DMS 273 treated with DMSO at 0.1 percent for 48 hours (cell line): ENCODE measurements around the gene TESMIN.

ENCODE experiments used
- DNase-seq: peaks from one replicate; lab custom pipeline; 2025; lab: John Stamatoyannopoulos, UW

TESMIN gene

GRCh38 chr11:68751331-68751856, at the start of gene TESMIN:
Gene TESMIN, minus strand, starts transcription at chr11:68751520. Its CDS starts 860 bp downstream, at chr11:68750660.
- peak; percentile 2 for DNase-seq

DNA sequence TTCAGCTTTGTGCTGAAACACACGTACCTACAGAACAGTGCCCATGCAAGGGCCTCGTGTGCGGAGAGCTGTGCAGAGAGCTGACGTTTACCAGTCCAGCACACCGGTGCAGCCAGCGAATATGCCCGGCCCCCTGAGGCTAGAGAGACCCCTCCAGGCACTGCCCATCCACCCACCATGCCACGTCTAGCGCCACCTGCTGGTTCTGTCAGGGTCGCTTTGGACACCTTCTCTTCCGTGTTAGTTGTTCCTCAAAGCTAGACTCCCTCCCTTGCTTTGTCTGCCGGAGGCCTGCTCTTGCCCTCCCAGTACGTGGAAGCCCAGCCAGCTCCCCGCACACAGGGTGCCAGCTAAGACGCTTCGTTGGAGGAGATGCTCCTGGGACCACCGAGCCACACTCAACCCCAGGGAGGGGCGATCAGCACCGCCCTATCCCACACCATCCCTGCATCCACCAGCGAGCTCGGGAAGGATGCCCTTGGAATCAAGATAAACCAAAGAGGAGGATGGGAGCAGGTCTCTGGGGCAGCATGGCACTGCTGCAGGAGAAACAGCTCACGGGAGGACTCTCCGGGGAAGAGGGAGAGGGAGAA, 47.0 kb upstream of the TESMIN start:
- no peak for DNase-seq

- no peak for DNase-seq
Observed at GRCh38 chr11:68796801-68797200, 45.5 kb upstream of the TESMIN start.

GRCh38 chr11:68792400-68792966, 41.2 kb upstream of the TESMIN start:
- DNase-seq: no peak

DNA sequence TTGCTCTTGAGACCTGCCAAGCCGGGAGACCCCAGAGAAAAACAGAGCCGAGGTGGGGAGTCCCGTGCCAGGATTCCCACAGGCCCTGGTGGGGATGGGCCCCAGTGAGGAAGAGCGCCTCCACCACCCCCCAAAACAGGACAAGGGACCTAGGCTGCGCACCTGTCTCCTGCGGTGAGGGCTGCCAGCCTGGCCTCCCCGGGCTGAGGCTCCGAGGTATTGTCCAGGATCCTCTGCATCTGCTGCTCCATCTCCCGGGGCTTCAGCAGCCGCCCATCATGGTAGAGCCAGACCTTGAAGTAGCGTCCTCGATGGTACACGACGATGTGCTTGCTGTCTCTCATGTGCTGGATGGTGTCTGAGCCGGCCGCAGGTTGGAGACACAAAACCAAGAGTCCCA, 33.3 kb upstream of the TESMIN start:
- DNase-seq: no peak

DNA sequence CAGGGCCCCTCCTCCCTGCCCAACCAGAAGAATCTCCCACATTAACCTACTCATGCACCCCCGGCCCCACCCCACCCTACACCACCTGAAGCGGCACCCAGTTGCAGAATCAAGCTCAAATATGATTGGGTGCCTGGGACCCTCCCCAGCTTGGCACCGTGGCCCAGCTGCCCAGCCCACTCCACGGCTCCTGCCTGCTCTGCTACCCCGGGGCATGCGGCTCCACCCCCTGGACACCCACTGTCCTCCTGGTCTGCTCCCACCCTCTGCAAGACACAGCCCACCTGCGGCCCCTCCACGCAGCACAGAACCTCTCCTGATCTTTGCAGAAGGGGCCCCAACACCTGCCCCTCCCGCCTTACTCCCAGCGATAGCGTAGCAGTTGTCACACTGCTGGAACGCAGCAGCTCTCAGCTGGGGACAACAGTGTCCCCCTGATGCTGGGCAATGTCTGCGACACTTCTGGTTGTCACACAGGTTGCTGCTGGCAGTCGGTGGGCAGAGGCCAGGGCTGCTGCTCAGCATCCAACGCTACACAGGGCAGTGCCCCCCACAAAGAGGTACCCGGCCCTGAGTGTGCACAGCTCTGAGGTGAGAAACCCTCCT, 32.0 kb upstream of the TESMIN start:
- DNase-seq: no peak

DNA sequence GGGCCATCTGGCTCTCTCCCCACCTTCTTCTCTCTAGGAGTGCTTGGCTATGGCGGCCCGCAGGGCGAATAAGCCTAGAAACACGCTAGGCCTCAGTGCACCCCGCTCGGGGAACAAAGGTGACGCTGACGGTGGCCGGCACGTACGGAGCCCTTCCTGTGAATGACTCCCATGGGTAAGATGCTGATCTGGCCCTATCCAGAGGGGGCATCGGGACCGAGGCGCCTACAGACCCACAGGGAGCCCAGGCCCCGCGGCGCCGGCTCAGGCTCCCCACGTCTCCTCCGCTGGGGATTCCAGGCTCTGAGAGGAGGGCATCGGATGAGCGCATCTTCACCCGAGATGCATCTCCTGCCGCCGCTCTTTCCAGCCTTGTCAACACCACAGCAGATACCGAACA, 31.4 kb upstream of the TESMIN start:
- no peak for DNase-seq

DNA sequence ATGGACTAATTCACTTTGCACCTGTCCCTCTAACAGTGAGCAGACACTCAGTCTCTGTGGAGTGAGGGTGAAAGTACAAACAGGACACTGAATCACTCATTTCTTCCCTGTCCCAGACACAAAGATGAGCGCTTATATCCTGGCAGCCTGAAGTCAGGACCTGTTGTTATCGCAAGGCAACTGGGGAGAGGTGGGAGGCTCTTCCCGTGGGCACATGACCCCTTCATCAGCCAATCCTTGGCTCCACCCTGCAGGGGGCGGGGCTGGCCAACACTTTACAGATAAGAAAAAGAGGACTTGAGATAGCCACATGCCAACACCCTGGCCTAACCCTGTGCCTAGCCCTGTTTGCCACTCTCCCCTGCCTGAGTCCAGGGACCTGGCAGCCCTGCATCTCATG, 29.5 kb upstream of the TESMIN start:
- DNase-seq: no peak

- no peak for DNase-seq
Observed at GRCh38 chr11:68778205-68778604, 26.9 kb upstream of the TESMIN start.

DNA sequence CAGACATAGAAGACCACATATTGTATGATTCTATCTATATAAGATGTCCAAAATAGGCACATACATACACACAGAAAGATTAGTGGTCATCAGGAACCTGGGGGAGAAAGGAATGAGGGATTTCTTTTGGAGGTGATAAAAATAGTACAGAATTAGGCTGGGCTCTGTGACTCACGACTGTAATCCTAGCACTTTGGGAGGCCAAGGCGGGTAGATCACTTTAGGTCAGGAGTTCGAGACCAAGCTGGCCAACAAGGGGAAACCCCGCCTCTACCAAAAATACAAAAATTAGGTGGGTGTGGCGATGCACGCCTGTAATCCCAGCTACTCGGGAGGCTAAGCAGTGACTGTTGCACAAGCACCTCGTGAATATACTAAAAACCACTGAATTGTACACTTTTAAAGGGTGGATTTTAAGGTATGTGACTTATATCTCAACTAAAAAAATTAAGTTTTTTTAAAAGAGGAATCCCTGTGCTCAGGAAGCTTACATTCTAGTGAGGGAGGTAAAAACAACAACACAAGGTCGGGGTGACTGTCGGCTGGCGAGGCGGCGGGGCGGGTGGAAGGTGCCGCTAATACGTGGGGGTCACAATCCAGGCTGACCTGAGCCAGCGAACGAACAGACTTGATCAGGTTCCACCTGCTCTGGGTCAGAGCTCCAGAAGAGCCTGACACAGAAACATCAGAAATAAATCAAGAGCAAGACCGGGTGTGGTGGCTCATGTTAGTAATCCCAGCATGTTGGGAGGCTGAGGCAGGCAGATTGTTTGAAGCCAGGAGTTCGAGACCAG, 25.3 kb upstream of the TESMIN start:
- no peak for DNase-seq

- DNase-seq: no peak
Observed at GRCh38 chr11:68775951-68776388, 24.6 kb upstream of the TESMIN start.

- DNase-seq: no peak
Observed at GRCh38 chr11:68774194-68774585, 22.9 kb upstream of the TESMIN start.

DNA sequence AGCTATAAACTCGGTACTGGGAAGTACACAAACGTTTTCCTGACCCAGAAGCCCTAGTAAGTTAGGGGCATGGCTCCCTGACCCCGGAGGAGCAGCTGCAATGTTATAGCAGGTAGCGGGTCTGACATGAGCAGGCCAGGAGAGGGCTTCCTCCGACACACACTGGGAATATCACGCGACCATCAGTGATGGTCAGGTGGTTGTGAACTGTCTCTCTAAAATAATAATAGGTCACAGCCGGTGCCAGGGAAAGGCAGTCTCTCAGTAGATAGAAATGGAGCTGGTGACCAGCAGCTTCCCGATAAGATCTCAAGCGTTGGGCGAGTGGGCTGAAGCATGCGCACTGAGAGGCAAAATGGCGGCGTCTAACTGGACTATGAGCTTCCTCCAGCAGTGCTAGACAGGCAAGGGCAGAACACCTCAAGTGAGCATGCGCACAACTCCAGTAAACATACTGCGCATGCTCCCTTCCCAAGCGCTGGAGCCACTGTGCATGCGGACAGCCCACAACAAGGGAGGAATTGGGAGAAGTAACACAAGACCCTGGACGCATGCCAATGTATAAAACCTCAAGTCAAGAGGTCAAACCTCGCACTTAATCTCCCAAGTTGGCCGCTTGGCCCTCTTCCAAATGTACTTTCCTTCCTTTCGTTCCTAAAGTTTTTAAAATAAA, 22.3 kb upstream of the TESMIN start:
- no peak for DNase-seq

DNA sequence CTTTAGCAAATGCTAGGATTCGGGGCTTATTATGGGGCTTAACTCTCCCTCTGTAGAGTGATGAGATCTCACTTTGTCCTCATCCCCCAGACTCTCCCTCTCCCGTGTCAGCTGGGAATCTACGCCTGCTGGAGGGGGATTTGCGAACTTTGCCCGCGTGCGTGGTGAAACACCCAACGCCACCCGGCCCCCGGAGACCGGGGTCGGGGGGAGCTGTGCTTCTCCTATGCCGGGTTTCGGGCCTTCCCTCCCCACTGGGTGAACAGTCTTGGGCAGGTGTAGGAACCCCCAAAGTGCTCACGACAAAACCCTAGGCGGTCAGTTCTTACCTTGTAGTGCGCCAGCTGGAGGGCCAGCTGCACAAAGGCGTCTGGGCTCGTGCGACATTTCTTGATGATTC, 21.6 kb upstream of the TESMIN start:
- DNase-seq: no peak

DNA sequence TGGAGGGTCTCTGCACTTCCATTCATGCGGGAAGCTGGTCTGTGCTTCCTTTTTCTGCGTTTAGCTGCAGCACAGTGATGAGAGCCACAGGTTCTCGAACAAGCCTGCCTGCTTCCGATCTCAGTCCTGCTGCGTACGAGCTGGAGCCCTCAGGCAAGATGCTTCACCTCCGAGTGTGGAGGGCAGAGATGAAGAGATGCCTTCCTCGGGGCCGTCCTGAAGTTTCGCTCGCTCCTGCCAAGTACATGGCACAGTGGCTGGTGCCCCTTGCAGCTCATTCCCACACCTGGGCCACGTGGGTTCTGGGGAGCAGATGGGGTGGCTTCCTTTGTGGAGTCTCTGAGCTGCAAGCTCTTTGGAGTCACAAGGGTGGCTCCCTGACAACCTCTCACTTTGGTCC, 19.5 kb upstream of the TESMIN start:
- DNase-seq: no peak

DNA sequence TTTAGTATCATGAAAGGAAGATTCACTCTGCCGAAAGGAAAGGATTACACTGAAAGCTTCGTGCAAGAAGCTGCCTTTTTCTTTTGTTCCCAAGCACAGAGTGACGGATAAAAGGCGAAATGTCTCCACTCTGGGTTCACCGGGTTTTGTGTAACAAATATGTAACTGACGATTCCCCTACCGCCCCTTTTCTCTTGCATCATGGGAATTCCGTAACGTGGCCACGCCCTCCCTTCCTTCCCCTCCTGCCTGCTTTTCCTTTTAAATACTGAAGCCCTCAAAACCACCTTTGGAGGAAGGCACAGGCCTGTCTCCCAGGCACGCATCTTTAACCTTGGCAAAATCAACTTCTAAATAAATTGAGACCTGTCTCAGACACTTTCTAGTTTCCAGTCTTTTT, 16.4 kb upstream of the TESMIN start:
- no peak for DNase-seq

- no peak for DNase-seq
Observed at GRCh38 chr11:68766786-68767185, 15.5 kb upstream of the TESMIN start.

DNA sequence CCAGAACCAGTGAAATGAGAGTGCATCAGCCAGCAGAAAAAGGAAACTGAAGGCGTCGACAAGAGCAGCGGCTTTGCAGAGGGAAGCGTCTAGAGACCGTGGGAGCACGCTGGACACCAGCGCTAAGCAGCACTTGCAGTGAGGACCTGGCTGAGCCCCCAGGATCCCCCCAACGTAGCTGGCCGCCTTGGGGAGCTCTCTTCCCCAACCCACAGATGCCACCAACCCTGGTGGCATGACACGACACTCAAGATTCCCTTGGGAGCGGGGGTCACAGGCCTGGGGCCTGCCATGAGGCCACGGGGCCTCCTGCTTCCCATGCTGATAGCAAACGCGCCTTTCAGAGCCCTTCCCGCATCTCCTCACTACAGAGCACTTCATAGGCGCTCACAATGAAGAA, 13.4 kb upstream of the TESMIN start:
- DNase-seq: no peak

- no peak for DNase-seq
Observed at GRCh38 chr11:68763926-68764657, 12.8 kb upstream of the TESMIN start.

GRCh38 chr11:68763181-68763721, 11.9 kb upstream of the TESMIN start:
- DNase-seq: no peak

DNA sequence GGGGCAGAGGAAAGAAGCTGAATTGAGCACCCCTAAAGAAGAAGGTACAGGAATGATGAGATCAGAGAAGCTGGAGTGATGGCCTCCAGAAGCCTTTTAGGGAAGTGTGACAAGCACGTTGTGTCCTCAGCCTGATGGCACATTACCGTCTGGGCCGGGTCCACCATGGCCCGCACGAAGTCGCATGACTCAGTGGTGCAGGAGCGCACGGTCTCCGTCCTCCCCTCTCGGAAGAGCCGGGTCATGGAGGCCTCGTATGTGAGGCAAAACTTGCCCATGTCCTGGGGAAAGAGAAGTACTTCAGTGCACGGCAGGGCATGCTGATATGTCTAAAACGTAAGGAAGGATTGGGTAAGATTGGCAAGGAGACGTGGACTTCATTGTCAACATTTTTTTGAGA, 11.2 kb upstream of the TESMIN start:
- no peak for DNase-seq
